H1 (cell line): ENCODE measurements around the gene RBM10.

ENCODE experiments used
- ASH2L ChIP-seq: fragments of 200-600, 300-600 bp; sonication (generic); IDR thresholded peaks from one replicate; pipeline ENCODE4 v1.7.1; 2017; ENCODE audit warnings: low read length
- ATF3 ChIP-seq: IDR thresholded peaks from 2 replicates; pipeline ENCODE4 v1.6.1; 2011; ENCODE audit warnings: low read depth, mild to moderate bottlenecking, low read length; ENCODE audit not compliant: insufficient read depth
- BRCA1 ChIP-seq: IDR thresholded peaks from 2 replicates; pipeline ENCODE4 v1.6.1; 2012; ENCODE audit warnings: low read depth, low read length, improper control_type of control experiment
- CHD2 ChIP-seq: IDR thresholded peaks from 2 replicates; pipeline ENCODE4 v1.6.1; 2012; ENCODE audit warnings: low read length, improper control_type of control experiment
- CTCF ChIP-seq, 3 experiments: IDR thresholded peaks; 1 replicate in 2 of 3; 2 replicates in 1 of 3; pipeline versions ENCODE4 v1.5.1 to v1.6.1; 2011; ENCODE audit warnings: low read length in 3 of 3, mild to moderate bottlenecking in 3 of 3, inconsistent platforms in 2 of 3, low read depth in 1 of 3, moderate library complexity in 1 of 3; ENCODE audit not compliant: insufficient read depth in 1 of 3; ENCODE audit errors: control extremely low read depth in 1 of 3
- E2F6 ChIP-seq: IDR thresholded peaks from 2 replicates; pipeline ENCODE4 v1.6.1; 2012; ENCODE audit warnings: inconsistent platforms
- EP300 ChIP-seq, 2 experiments: IDR thresholded peaks; 1 replicate in 1 of 2; 2 replicates in 1 of 2; pipeline ENCODE4 v1.6.1; 2011 to 2012; ENCODE audit warnings: low read depth in 2 of 2, low read length in 2 of 2, mild to moderate bottlenecking in 2 of 2, borderline replicate concordance in 1 of 2, inconsistent platforms in 1 of 2, moderate library complexity in 1 of 2
- EZH2 ChIP-seq: fragments of 200-600 bp; sonication (generic); IDR thresholded peaks from 2 replicates; pipeline ENCODE4 v1.7.1; 2012; ENCODE audit warnings: low read depth, mild to moderate bottlenecking, moderate library complexity, low read length, inconsistent platforms; ENCODE audit not compliant: severe bottlenecking
- GABPA ChIP-seq: IDR thresholded peaks from 2 replicates; pipeline ENCODE4 v1.6.1; 2011; ENCODE audit warnings: mild to moderate bottlenecking, low read length, moderate library complexity, borderline replicate concordance; ENCODE audit not compliant: insufficient read depth
- MAFK ChIP-seq: IDR thresholded peaks from 2 replicates; pipeline ENCODE4 v1.6.1; 2012; ENCODE audit warnings: low read depth, mild to moderate bottlenecking, improper control_type of control experiment, low read length
- POLR2A ChIP-seq, 2 experiments: IDR thresholded peaks; 1 replicate in 1 of 2; 2 replicates in 1 of 2; pipeline ENCODE4 v1.6.1; 2011; ENCODE audit warnings: low read depth in 2 of 2, low read length in 2 of 2, mild to moderate bottlenecking in 2 of 2; ENCODE audit errors: control extremely low read depth in 1 of 2
- POLR2AphosphoS5 ChIP-seq: IDR thresholded peaks from 2 replicates; pipeline ENCODE4 v1.6.1; 2011; ENCODE audit warnings: low read depth, low read length
- RAD21 ChIP-seq, 2 experiments: IDR thresholded peaks in 1 of 2; conservative IDR thresholded peaks in 1 of 2; 2 replicates each; pipeline ENCODE4 v1.6.1; 2011; ENCODE audit warnings: low read depth in 2 of 2, low read length in 2 of 2, improper control_type of control experiment in 1 of 2, inconsistent platforms in 1 of 2, mild to moderate bottlenecking in 1 of 2, moderate library complexity in 1 of 2
- RXRA ChIP-seq: IDR thresholded peaks from 2 replicates; pipeline ENCODE4 v1.6.1; 2011; ENCODE audit warnings: low read depth, mild to moderate bottlenecking, low read length, moderate library complexity; ENCODE audit not compliant: insufficient read depth

GRCh38 chrX:47151435-47151834, 6.4 kb downstream of the RBM10 start:
- no peak for TF ChIP-seq RAD21 (IDR thresholded peaks at IDR 0.05 in 1 of 2, conservative IDR thresholded peaks at IDR 0.05 in 1 of 2; ENCODE audit: low read depth in 2 of 2, low read length in 2 of 2)
- TF ChIP-seq ASH2L = no peak
- no peak for TF ChIP-seq POLR2A (IDR thresholded peaks at IDR 0.05; ENCODE audit: control extremely low read depth in 1 of 2, low read depth in 2 of 2, low read length in 2 of 2)
- TF ChIP-seq CHD2 = no peak
- TF ChIP-seq BRCA1 = no peak
- no peak for TF ChIP-seq CTCF (IDR thresholded peaks at IDR 0.05; ENCODE audit: control extremely low read depth in 1 of 3, insufficient read depth in 1 of 3, low read depth in 1 of 3, low read length in 3 of 3)
- no peak for TF ChIP-seq EP300 (IDR thresholded peaks at IDR 0.05; ENCODE audit: borderline replicate concordance in 1 of 2, low read depth in 2 of 2, low read length in 2 of 2)
- TF ChIP-seq ATF3 = no peak
- TF ChIP-seq POLR2AphosphoS5 = no peak
- TF ChIP-seq MAFK = no peak
- no peak for TF ChIP-seq EZH2
- TF ChIP-seq E2F6 = no peak
- no peak for TF ChIP-seq RXRA
- no peak for TF ChIP-seq GABPA
